PC-3 (cell line): ENCODE data around the gene FGF1. TPM values are rescaled to one million over a fixed set of nuclear protein-coding genes. Genes with fewer than 3 reads are reported as not detected.

ENCODE experiments used
- ATAC-seq: fragments of 200-7000 bp; cut with Tn5 transposase; 2 replicates; pipeline ENCODE4 v1.9.1; 2020; ENCODE audit warnings: mild to moderate bottlenecking, moderate library complexity
- BruUV-seq: library from RNA; stranded (reverse); fragments of 400-500 nt; replicated peaks from 2 replicates; lab custom pipeline; 2021; lab: Mats Ljungman, UMichigan
- CTCF ChIA-PET: fragments of 300-600 bp; sonication (Branson Sonifier 250); formaldehyde crosslinking; loops from one replicate; lab custom pipeline; 2022; ENCODE audit warnings: antibody characterized with exemption; lab: Charles Lee
- POLR2A ChIA-PET: fragments of 300-600 bp; sonication (Branson Sonifier 250); formaldehyde crosslinking; loops from one replicate; lab custom pipeline; 2022; ENCODE audit warnings: antibody characterized with exemption; ENCODE audit not compliant: unreplicated experiment; lab: Charles Lee
- DNase-seq: peaks from one replicate; pipeline ENCODE4 v3.0.0-alpha.2; 2015
- H2AFZ ChIP-seq: fragments of 300-600 bp; sonication (generic); 2 replicates; pipeline ENCODE4 v1.6.0; 2016; ENCODE audit warnings: antibody characterized with exemption, low read length
- H3F3A ChIP-seq: fragments of 300-600 bp; sonication (generic); one replicate; pipeline ENCODE4 v1.6.0; 2017; ENCODE audit warnings: antibody characterized with exemption, low read length, control low read depth, mild to moderate bottlenecking; ENCODE audit not compliant: unreplicated experiment
- H3K27ac ChIP-seq: fragments of 300-600 bp; sonication (generic); 2 replicates; pipeline ENCODE4 v1.5.1; 2016; ENCODE audit warnings: mild to moderate bottlenecking, low read length
- H3K27me3 ChIP-seq: fragments of 300-600 bp; sonication (generic); 2 replicates; pipeline ENCODE4 v1.6.1; 2016; ENCODE audit warnings: low read length, mixed read lengths
- H3K36me3 ChIP-seq: fragments of 300-600 bp; sonication (generic); 2 replicates; pipeline ENCODE4 v1.6.1; 2016; ENCODE audit warnings: low read depth, mixed run types, low read length, mixed read lengths
- H3K4me1 ChIP-seq: fragments of 300-600 bp; sonication (generic); 2 replicates; pipeline ENCODE4 v1.5.1; 2016; ENCODE audit warnings: low read length; ENCODE audit not compliant: insufficient read depth
- H3K4me2 ChIP-seq: fragments of 300-600 bp; sonication (generic); 2 replicates; pipeline ENCODE4 v1.6.0; 2016; ENCODE audit warnings: low read length
- H3K4me3 ChIP-seq: fragments of 300-600 bp; sonication (generic); 2 replicates; pipeline ENCODE4 v1.5.1; 2016; ENCODE audit warnings: mild to moderate bottlenecking, low read length, mixed read lengths
- H3K79me2 ChIP-seq: fragments of 300-600 bp; sonication (generic); 2 replicates; pipeline ENCODE4 v1.6.1; 2017; ENCODE audit warnings: low read length, mixed read lengths
- H3K9ac ChIP-seq: fragments of 300-600 bp; sonication (generic); 2 replicates; pipeline ENCODE4 v1.6.0; 2016; ENCODE audit warnings: mild to moderate bottlenecking, low read length
- H3K9me2 ChIP-seq: fragments of 300-600 bp; sonication (generic); replicated peaks from 2 replicates; pipeline ENCODE4 v1.6.1; 2016; ENCODE audit warnings: mixed run types, low read length, mixed read lengths
- H3K9me3 ChIP-seq: fragments of 300-600 bp; sonication (generic); 2 replicates; pipeline ENCODE4 v1.6.1; 2016; ENCODE audit warnings: low read length, mixed read lengths
- H4K20me1 ChIP-seq: fragments of 300-600 bp; sonication (generic); 2 replicates; pipeline ENCODE4 v1.6.1; 2016; ENCODE audit warnings: low read length, mixed read lengths
- EZH2 ChIP-seq: fragments of 300-600 bp; sonication (generic); IDR thresholded peaks from one replicate; pipeline ENCODE4 v1.6.1; 2017; ENCODE audit warnings: antibody characterized with exemption, mild to moderate bottlenecking, low read length; ENCODE audit not compliant: unreplicated experiment
- EZH2phosphoT487 ChIP-seq: fragments of 300-600 bp; sonication (generic); IDR thresholded peaks from 2 replicates; pipeline ENCODE4 v1.6.1; 2018; ENCODE audit warnings: mild to moderate bottlenecking, antibody characterized with exemption, low read length, borderline replicate concordance
- intact Hi-C: fragments of 100-400 bp; cut with micrococcal nuclease; formaldehyde crosslinking; loops from 2 replicates; pipeline ENCODE4 v1.9.0; 2023
- total RNA-seq: library from RNA; depleted of rRNA; stranded (reverse); fragments of >200 nt; gene quantifications from 2 replicates; pipeline ENCODE4 v1.2.3, GENCODE V29; 2014
- TF ChIP-seq, protein P1 (sequence below): fragments of 300-600 bp; sonication (generic); conservative IDR thresholded peaks from 2 replicates; pipeline ENCODE4 v1.5.1; 2017; ENCODE audit warnings: antibody characterized with exemption, low read depth, mild to moderate bottlenecking, low read length

The FGF1 gene
- total RNA-seq, 1 experiment from 2014 or later: 1.5 TPM

DNA sequence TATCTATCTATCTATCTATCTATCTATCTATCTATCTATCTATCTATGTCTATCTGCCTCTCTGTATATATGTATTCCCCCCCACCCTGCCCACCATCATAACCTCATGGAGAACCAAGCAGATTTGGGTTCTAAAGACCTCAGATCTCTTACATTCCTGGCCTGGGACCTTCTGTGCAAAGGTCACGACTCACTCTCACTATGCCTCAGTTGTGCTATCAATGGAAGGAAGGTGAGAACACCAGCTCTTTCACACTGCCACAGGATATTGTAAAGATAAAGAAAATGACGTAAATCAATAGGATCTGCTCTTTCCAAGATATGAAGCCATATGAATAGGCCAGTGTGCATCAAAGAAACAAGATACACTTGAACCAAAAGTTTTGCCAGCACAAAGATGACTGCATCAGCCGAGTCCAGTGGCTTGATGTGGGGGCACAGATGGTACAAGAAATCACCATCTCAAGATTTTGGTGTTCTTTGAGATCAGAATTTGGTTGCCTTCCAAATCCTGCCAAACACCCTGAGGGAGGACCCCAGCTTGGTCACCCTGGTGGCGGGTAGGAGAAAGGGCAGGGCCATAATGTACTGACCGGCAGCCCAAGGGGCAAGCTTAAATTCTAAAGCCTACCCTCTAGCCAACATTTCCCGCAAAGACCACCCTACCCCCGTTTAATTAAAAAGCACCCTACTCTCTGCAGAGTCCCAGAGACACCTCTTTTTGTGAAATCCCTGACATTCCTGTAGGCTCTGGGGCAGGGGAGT, 8.4 kb upstream of the FGF1 start:
- Histone ChIP-seq H2AFZ (no peak overlapping the region), H3K4me1 (peaks cover 15% of the 10 kb centered on the region), H3K4me2 (no peak overlapping the region), H3K9me2 (no peaks in the 10 kb centered on the region), H3K79me2 (no peaks in the 10 kb centered on the region), H3K27ac (no peak overlapping the region), H3K9me3 (no peaks in the 10 kb centered on the region), H4K20me1 (no peaks in the 10 kb centered on the region), H3K4me3 (no peak overlapping the region), H3K27me3 (no peaks in the 10 kb centered on the region), H3K36me3 (no peaks in the 10 kb centered on the region), H3F3A (no peaks in the 10 kb centered on the region), H3K9ac (no peak overlapping the region)
- POLR2A ChIA-PET: no interaction called here
- CTCF ChIA-PET: no interaction called here
- DNase-seq: no peak
- intact Hi-C loops: no loop called here
- TF ChIP-seq, protein P1, sequence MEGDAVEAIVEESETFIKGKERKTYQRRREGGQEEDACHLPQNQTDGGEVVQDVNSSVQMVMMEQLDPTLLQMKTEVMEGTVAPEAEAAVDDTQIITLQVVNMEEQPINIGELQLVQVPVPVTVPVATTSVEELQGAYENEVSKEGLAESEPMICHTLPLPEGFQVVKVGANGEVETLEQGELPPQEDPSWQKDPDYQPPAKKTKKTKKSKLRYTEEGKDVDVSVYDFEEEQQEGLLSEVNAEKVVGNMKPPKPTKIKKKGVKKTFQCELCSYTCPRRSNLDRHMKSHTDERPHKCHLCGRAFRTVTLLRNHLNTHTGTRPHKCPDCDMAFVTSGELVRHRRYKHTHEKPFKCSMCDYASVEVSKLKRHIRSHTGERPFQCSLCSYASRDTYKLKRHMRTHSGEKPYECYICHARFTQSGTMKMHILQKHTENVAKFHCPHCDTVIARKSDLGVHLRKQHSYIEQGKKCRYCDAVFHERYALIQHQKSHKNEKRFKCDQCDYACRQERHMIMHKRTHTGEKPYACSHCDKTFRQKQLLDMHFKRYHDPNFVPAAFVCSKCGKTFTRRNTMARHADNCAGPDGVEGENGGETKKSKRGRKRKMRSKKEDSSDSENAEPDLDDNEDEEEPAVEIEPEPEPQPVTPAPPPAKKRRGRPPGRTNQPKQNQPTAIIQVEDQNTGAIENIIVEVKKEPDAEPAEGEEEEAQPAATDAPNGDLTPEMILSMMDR: no peak
- ATAC-seq: no peak
- no TSS peak for BruUV-seq

DNA sequence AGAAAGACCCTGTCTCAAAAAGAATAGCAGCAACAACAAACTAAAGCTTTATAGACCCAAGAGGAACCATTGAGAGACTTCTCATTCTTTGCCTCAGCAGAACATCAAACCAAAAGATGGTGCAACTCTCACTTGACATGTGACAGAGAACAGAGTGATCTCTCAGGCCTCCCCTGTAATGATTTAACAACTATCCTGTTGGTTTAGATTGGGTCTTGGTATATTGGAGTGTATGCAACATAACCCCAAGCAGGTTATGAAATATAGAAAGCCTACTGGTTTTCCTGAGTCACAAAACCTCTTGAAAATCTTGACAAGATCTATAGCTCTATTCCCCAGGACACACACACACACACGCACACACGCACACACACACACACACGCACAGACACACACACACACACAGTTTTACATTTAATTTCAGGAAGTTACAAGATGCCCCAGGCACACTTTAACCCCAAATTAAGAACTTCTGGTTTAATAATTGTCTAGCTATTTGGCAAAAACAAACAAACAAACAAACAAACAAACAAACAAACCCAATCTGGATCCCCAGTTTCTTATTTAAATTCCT, 6.5 kb upstream of the FGF1 start:
- no peaks in the 10 kb centered on the region for H3K4me1 ChIP-seq
- TF ChIP-seq EZH2phosphoT487 (no peak), EZH2 (no peak)
- TF ChIP-seq, protein P1: no peak
- no peaks in the 10 kb centered on the region for H3K36me3 ChIP-seq
- no peak for ATAC-seq
- no TSS peak for BruUV-seq
- H3K9ac ChIP-seq: no peak overlapping the region
- ChIA-PET POLR2A (no interaction called here), CTCF (no interaction called here)
- H3K27me3 ChIP-seq: no peaks in the 10 kb centered on the region
- H4K20me1 ChIP-seq: no peaks in the 10 kb centered on the region
- no peak for DNase-seq
- no peaks in the 10 kb centered on the region for H3K79me2 ChIP-seq
- intact Hi-C loops: no loop called here
- no peaks in the 10 kb centered on the region for H3F3A ChIP-seq
- no peak overlapping the region for H3K4me2 ChIP-seq
- H3K9me3 ChIP-seq: no peaks in the 10 kb centered on the region
- no peak overlapping the region for H3K27ac ChIP-seq
- H2AFZ ChIP-seq: no peak overlapping the region
- no peak overlapping the region for H3K4me3 ChIP-seq
- H3K9me2 ChIP-seq: no peaks in the 10 kb centered on the region

DNA sequence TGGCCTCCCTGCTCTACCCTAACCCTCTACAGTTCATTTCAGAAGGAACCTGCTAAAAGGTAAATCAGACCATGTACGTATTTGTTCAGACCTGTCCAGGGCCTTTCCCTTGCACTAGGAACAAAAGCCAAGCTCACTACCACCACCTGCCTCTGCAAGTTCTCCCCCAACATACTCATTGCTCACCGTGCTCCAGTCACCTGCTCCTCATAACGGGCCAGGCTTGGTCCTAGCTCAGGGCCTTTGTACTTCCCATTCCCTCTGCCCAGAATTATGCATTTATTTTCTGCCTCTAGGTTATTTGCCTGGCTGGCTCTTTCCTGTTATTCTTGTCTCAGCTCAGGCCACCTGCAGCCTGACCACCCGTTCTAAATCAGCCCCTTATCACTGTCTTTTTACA, 4.8 kb upstream of the FGF1 start:
- TF ChIP-seq, protein P1: no peak
- TF ChIP-seq EZH2phosphoT487 (no peak), EZH2 (no peak)
- Histone ChIP-seq H3K4me2 (no peak overlapping the region), H3F3A (no peaks in the 10 kb centered on the region), H3K4me1 (no peaks in the 10 kb centered on the region), H3K9ac (no peak overlapping the region), H3K36me3 (no peaks in the 10 kb centered on the region), H3K9me3 (no peaks in the 10 kb centered on the region), H3K9me2 (no peaks in the 10 kb centered on the region), H3K79me2 (no peaks in the 10 kb centered on the region), H3K4me3 (no peak overlapping the region), H4K20me1 (no peaks in the 10 kb centered on the region), H2AFZ (no peak overlapping the region), H3K27ac (no peak overlapping the region), H3K27me3 (no peaks in the 10 kb centered on the region)
- no TSS peak for BruUV-seq
- intact Hi-C loops: no loop called here
- ChIA-PET POLR2A (no interaction called here), CTCF (no interaction called here)
- ATAC-seq: no peak
- no peak for DNase-seq
